ENCODE results near the gene HUNK.

The HUNK gene

DNA sequence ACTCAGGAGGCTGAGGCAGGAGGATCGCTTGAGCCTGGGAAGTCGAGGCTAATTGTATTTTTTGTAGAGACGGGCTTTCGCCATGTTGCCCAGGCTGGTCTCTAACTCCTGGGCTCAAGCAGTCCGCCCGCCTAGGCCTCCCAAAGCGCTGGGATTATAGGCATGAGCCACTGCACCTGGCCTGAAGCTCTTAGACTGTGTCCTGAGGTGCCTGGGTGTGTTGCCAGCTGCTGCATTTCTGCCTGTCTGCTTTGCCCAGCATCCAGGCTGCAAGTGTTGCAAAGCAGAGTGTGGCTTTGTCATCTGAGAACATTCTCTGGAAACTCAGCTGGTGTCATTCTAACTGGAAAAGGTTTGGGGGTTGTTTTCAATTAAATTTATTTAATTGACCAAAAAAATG, 105.0 kb downstream of the HUNK start:
- TF ChIP-seq TAF1 (IDR thresholded peaks at IDR 0.05; ENCODE audit: borderline replicate concordance, insufficient read depth, low read length) (no peak), FOXP2 (optimal IDR thresholded peaks at IDR 0.05; ENCODE audit: borderline replicate concordance, extremely low read depth, extremely low read length, insufficient read depth) (no peak), POLR2AphosphoS5 (IDR thresholded peaks at IDR 0.05; ENCODE audit: low read depth, low read length) (no peak), SIN3A (IDR thresholded peaks at IDR 0.05; ENCODE audit: borderline replicate concordance, insufficient read depth, low read length) (no peak)
- TF ChIP-seq, protein P1, sequence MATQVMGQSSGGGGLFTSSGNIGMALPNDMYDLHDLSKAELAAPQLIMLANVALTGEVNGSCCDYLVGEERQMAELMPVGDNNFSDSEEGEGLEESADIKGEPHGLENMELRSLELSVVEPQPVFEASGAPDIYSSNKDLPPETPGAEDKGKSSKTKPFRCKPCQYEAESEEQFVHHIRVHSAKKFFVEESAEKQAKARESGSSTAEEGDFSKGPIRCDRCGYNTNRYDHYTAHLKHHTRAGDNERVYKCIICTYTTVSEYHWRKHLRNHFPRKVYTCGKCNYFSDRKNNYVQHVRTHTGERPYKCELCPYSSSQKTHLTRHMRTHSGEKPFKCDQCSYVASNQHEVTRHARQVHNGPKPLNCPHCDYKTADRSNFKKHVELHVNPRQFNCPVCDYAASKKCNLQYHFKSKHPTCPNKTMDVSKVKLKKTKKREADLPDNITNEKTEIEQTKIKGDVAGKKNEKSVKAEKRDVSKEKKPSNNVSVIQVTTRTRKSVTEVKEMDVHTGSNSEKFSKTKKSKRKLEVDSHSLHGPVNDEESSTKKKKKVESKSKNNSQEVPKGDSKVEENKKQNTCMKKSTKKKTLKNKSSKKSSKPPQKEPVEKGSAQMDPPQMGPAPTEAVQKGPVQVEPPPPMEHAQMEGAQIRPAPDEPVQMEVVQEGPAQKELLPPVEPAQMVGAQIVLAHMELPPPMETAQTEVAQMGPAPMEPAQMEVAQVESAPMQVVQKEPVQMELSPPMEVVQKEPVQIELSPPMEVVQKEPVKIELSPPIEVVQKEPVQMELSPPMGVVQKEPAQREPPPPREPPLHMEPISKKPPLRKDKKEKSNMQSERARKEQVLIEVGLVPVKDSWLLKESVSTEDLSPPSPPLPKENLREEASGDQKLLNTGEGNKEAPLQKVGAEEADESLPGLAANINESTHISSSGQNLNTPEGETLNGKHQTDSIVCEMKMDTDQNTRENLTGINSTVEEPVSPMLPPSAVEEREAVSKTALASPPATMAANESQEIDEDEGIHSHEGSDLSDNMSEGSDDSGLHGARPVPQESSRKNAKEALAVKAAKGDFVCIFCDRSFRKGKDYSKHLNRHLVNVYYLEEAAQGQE (IDR thresholded peaks at IDR 0.05; ENCODE audit: insufficient read depth in 1 of 2, low read depth in 2 of 2, low read length in 2 of 2) = no peak

DNA sequence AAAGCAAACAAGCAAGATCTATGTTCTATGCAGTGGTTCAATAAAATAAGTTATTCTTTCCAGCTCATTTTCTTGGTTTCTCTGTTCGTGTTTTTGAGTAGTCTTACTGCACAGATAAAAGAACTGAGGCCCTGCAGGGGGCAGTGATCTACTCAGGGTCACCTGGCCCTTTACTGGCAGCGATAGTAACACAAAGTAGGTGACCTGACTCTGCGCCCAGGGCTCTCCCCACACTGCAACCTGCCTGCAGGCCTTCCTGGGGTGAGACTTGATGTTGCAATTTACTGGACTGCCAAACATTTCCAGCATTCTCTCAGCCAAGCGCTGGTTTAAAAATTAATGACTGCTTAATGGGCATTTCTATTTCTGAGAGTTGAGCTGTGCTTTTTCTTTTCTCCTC, 110.3 kb downstream of the HUNK start:
- TF ChIP-seq POLR2AphosphoS5 (IDR thresholded peaks at IDR 0.05; ENCODE audit: low read depth, low read length) (no peak), SIN3A (IDR thresholded peaks at IDR 0.05; ENCODE audit: borderline replicate concordance, insufficient read depth, low read length) (no peak), TAF1 (IDR thresholded peaks at IDR 0.05; ENCODE audit: borderline replicate concordance, insufficient read depth, low read length) (no peak), FOXP2 (optimal IDR thresholded peaks at IDR 0.05; ENCODE audit: borderline replicate concordance, extremely low read depth, extremely low read length, insufficient read depth) (no peak)
- TF ChIP-seq, protein P1 (IDR thresholded peaks at IDR 0.05; ENCODE audit: insufficient read depth in 1 of 2, low read depth in 2 of 2, low read length in 2 of 2) = no peak

DNA sequence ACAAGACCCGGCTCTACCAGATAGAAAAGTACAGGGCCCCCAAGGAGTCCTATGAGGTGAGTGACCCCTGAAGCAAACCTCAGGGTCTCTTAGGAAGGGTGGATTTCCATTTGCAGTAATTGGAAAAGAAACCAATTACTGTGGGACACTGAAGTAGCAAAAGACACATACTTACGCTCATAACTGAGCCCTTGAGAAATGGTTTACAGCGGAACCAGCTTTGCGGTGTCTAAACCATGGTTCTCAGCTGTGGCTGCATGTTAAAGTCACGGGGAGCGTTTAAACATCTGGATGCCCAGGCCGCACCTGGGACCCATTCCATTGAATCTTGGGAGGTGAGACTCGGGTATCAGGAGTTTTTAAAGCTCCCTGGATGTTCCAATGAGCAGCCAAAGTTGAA, 110.7 kb downstream of the HUNK start:
- TF ChIP-seq SIN3A (IDR thresholded peaks at IDR 0.05; ENCODE audit: borderline replicate concordance, insufficient read depth, low read length) (no peak), POLR2AphosphoS5 (IDR thresholded peaks at IDR 0.05; ENCODE audit: low read depth, low read length) (no peak), TAF1 (IDR thresholded peaks at IDR 0.05; ENCODE audit: borderline replicate concordance, insufficient read depth, low read length) (no peak), FOXP2 (optimal IDR thresholded peaks at IDR 0.05; ENCODE audit: borderline replicate concordance, extremely low read depth, extremely low read length, insufficient read depth) (no peak)
- TF ChIP-seq, protein P1 (IDR thresholded peaks at IDR 0.05; ENCODE audit: insufficient read depth in 1 of 2, low read depth in 2 of 2, low read length in 2 of 2) = no peak

DNA sequence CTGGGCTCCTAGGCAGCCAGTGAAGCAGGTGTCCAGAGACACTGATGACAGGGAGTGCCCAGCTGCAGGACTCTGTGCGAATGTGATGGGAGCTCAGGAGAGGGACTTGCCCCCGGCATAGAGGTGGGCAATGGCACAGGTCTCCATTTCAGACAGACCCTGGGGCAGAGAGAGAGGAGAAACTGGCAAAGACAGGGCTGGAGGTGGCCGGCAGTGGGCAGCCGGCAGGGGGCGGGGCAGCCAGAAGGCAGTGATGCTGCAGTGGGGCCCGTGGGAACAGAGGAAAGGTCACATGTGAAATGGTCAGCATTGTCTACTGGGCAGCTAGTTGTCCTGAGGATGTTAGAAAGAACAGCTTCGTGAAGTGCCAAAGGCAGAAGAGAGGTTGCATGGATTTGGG, 112.6 kb downstream of the HUNK start:
- TF ChIP-seq SIN3A (IDR thresholded peaks at IDR 0.05; ENCODE audit: borderline replicate concordance, insufficient read depth, low read length) (no peak), POLR2AphosphoS5 (IDR thresholded peaks at IDR 0.05; ENCODE audit: low read depth, low read length) (no peak), TAF1 (IDR thresholded peaks at IDR 0.05; ENCODE audit: borderline replicate concordance, insufficient read depth, low read length) (no peak), FOXP2 (optimal IDR thresholded peaks at IDR 0.05; ENCODE audit: borderline replicate concordance, extremely low read depth, extremely low read length, insufficient read depth) (no peak)
- TF ChIP-seq, protein P1 (IDR thresholded peaks at IDR 0.05; ENCODE audit: insufficient read depth in 1 of 2, low read depth in 2 of 2, low read length in 2 of 2) = no peak
